ENCODE results near the gene LYZL1.
"Not testable (repeated sequence)": the region's sequence is repeated elsewhere in the genome, so short reads cannot be mapped to it uniquely, and the experiment has no call there.

Gene LYZL1

DNA sequence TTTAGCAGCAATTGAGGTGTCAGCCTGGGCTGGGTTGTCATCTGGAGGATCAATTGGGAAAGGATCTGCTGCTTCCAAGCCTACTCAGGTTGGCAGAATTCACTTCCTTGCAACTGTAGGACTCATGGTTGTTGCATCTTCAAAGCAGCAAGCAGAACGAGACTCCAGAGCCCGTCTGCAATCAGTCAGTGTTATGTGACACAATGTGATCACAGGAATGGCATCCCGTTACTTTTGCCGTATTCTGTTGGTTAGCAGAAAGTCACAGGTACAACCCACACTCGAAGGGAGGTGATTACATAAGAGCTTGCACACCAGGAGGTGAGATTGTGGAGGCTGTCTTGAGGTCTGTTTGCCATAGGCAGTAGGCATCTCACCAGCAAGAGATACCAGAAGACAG lies 15.4 kb upstream of the LYZL1 start:
- TF ChIP-seq, protein P1, sequence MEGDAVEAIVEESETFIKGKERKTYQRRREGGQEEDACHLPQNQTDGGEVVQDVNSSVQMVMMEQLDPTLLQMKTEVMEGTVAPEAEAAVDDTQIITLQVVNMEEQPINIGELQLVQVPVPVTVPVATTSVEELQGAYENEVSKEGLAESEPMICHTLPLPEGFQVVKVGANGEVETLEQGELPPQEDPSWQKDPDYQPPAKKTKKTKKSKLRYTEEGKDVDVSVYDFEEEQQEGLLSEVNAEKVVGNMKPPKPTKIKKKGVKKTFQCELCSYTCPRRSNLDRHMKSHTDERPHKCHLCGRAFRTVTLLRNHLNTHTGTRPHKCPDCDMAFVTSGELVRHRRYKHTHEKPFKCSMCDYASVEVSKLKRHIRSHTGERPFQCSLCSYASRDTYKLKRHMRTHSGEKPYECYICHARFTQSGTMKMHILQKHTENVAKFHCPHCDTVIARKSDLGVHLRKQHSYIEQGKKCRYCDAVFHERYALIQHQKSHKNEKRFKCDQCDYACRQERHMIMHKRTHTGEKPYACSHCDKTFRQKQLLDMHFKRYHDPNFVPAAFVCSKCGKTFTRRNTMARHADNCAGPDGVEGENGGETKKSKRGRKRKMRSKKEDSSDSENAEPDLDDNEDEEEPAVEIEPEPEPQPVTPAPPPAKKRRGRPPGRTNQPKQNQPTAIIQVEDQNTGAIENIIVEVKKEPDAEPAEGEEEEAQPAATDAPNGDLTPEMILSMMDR (IDR thresholded peaks at IDR 0.05; ENCODE audit: extremely low read depth, missing control alignments): no peak
- DNase-seq (ENCODE audit: low spot score): no peak

DNA sequence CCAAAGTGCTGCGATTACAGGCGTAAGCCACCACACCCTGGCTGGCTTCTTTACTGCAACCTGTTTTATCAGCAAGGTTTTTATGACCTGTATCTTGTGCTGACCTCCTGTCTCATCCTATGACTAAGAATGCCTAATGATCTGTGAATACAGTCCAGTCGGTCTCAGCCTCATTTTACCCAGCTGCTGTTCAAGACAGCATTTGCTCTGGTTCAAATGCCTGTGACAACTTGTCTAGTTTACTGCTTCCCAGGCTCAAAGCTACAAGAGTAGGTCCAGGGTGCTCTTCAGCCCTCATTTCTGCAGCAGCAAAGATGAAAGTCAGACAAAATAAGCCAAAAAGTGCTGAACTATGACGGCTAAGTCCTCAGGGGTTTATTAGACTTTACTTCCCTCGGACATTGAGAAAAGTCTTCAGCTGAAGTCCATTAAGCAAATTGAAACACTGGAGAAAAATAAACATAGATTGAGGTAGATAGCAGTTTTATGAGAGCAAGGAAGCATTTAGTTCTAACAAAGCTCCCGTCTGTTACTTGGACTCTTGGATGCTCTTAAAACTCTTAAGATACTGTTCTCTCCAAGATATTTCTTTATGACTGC lies 12.5 kb upstream of the LYZL1 start:
- no peak for DNase-seq (ENCODE audit: low spot score)
- TF ChIP-seq, protein P1 (IDR thresholded peaks at IDR 0.05; ENCODE audit: extremely low read depth, missing control alignments): no peak

DNA sequence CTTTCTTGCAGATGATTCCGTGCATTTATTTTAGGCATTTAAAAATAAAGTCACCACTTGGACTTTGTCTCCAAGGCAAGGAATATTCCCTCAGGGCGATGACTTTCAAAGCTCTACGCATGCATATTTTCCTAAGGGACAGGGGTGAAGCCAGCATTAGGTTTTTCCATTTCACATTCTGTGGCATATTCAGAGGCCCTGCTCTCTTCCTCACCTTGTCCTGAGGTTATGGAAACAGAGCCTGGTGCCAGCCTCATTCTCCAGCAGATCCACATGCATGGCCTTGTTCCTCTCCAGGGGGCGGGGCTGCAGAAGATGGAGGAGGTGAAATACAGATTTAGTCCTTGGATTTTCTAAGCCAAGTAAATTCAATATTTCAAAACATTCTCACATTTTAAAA lies 11.6 kb upstream of the LYZL1 start:
- no peak for DNase-seq (ENCODE audit: low spot score)
- TF ChIP-seq, protein P1 (IDR thresholded peaks at IDR 0.05; ENCODE audit: extremely low read depth, missing control alignments): no peak

DNA sequence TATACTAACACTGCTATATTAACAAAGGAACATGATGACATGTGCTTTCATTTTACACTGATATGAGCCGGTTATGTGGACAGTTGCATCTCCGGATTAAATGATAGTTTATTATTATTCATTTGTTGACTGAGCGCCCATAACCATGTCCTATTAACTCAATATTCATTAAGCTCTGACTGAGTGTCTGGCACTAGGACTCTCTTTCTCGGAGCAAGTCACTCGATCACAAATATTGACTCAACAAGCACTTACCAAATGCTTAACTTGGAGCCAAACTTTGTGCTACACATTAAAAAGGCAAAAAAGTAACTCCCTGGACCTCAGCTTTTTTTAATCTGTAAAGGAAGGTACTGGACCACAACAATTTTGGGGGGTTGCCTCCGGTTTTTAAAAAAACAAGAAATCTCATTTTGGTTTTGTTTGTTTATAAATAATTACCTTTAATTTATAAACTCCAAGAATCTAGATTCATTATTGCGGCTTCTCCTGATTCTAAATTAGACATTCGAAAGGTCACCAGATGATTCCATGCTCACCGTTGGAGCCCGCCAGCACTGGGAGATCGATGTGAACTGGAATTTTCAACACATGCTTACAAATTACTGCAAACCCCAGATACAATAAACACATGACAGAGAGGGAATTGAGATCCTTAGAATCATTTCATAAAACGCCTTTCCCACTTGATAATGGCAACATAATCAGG lies 8.9 kb upstream of the LYZL1 start:
- TF ChIP-seq, protein P1 (IDR thresholded peaks at IDR 0.05; ENCODE audit: extremely low read depth, missing control alignments): no peak

DNA sequence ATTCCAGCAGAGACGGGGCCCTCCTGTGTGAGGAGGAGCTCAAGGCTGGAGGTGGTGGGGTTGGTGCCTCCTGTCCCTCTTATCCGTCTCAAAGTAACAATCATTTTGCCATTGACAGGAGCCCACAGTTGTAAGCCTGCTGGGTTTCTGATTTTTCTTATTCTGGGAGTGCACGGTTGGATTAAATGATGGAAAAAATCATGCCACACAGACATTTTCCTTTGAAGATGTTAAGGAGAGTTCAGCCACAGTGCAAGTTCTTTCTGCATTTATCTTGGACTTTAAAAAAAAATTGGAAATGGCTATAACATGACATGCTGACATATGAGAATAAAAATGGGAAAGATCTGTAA lies 8.4 kb upstream of the LYZL1 start:
- no peak for DNase-seq (ENCODE audit: low spot score)

More for the DNA sequence above, 8.9 kb upstream of the LYZL1 start:
- no peak for DNase-seq (ENCODE audit: low spot score)

DNA sequence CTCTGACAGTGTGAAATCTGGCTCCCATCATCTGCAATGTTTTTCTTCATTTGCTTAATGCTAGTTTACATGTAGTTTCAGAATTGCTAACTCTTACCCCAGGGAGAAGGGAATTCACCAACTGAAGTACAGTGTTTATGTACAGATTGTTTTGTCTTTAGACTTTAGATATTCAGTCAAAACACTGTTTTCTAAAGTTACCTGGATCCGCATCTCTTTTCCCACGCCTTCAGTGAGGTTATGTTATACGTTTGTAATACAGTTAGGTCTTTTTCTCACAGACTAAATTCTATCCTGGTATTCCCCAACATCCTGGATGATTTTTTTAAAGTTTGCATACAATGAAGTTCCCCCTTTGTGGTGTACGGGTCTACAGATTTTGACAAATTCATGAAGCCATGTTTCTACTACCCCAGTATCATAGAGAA lies 3.2 kb upstream of the LYZL1 start:
- peak; percentile 50 for DNase-seq (ENCODE audit: low spot score)
- TF ChIP-seq, protein P1 (IDR thresholded peaks at IDR 0.05; ENCODE audit: extremely low read depth, missing control alignments): no peak

More for the DNA sequence above, 8.4 kb upstream of the LYZL1 start:
- TF ChIP-seq, protein P1 (IDR thresholded peaks at IDR 0.05; ENCODE audit: extremely low read depth, missing control alignments): no peak

DNA sequence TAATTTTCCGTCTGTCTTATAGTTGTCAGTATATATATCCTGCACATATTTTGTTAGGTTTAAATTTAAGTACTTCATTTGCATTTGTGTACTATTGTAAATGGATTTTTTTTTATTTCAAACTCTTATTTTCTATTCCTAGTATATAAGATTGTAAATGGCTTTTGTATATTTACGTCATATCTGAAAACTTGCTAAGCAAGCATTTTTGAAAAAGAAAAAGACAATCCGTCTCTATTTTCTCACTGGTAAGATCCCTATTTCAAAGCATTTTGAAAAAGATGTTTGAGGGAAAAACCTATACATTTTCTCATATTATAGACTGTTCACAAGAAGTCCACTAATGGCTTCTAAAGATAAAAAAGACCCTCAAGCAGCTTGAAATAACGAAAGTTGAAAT lies 1.2 kb upstream of the LYZL1 start:
- TF ChIP-seq, protein P1 (IDR thresholded peaks at IDR 0.05; ENCODE audit: extremely low read depth, missing control alignments): no peak
- no peak for DNase-seq (ENCODE audit: low spot score)

DNA sequence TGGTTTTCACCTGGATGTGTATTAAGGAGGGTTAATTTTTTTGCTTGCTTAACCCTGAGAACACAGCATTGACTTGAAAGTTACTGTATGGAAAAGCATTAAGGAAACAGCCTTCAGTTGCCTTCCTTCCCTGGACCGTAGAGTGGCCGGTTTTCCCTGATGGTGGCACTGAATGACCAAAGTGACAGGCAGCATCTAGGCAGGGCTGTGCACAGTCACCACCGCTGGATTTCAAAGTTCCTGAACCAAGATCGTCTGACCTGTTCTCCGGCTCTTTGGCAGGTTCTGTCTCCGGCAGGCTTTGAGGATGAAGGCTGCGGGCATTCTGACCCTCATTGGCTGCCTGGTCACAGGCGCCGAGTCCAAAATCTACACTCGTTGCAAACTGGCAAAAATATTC lies 2.7 kb downstream of the LYZL1 start:
- DNase-seq (ENCODE audit: low spot score): not testable (repeated sequence)

DNA sequence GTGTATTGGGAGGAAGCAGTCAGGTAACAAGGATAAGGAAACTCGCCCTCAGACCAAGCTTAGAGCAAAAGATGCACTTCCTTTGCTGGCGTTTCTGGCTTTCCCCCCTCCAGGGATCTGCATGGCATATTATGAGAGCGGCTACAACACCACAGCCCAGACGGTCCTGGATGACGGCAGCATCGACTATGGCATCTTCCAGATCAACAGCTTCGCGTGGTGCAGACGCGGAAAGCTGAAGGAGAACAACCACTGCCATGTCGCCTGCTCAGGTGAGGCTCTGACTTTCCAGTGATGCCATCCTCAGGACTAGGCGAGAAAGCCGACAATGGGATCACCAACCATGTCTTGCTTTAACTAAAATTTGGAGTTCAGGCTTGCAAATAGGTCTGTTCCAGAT lies 3.5 kb downstream of the LYZL1 start:
- DNase-seq (ENCODE audit: low spot score): not testable (repeated sequence)
